ENCODE measurements around the gene CYSLTR2.

GRCh38 chr13:48739386-48739964, 85.7 kb downstream of the CYSLTR2 start:
- TF ChIP-seq CTCF (IDR thresholded peaks at IDR 0.05): no peak
- no peak for TF ChIP-seq POLR2A (IDR thresholded peaks at IDR 0.05)
